ENCODE results near the gene NUS1. TPM values are rescaled to one million over a fixed set of nuclear protein-coding genes. Genes with fewer than 3 reads are reported as not detected.
"Not testable (repeated sequence)": the region's sequence is repeated elsewhere in the genome, so short reads cannot be mapped to it uniquely, and the experiment has no call there.

Gene NUS1
- total RNA-seq, 1 donor from 2014 or later, result 29.5 TPM

- H3K36me3 ChIP-seq (ENCODE audit: control insufficient read depth, insufficient read depth, low read length), result no peaks in the 10 kb centered on the region
- H3K27me3 ChIP-seq (ENCODE audit: control insufficient read depth, insufficient read depth, low read length), result no peaks in the 10 kb centered on the region
- FAIRE-seq (no peak), DNase-seq (ENCODE audit: low read depth) (no peak)
- H3K4me3 ChIP-seq (ENCODE audit: low read depth, low read length), result no peak overlapping the region
- TF ChIP-seq CTCF (IDR thresholded peaks at IDR 0.05; ENCODE audit: insufficient read depth, low read length, severe bottlenecking), result no peak
These were observed 53.4 kb downstream of the NUS1 start for GRCh38 chr6:117728626-117729025.

GRCh38 chr6:117729613-117730012 is 54.3 kb downstream of the NUS1 start:
- H3K27me3 ChIP-seq (ENCODE audit: control insufficient read depth, insufficient read depth, low read length), result no peaks in the 10 kb centered on the region
- FAIRE-seq, result no peak
- no peaks in the 10 kb centered on the region for H3K36me3 ChIP-seq (ENCODE audit: control insufficient read depth, insufficient read depth, low read length)
- no peak for TF ChIP-seq CTCF (IDR thresholded peaks at IDR 0.05; ENCODE audit: insufficient read depth, low read length, severe bottlenecking)
- H3K4me3 ChIP-seq (ENCODE audit: low read depth, low read length), result no peak overlapping the region
- no peak for DNase-seq (ENCODE audit: low read depth)

- no peak for TF ChIP-seq CTCF (IDR thresholded peaks at IDR 0.05; ENCODE audit: insufficient read depth, low read length, severe bottlenecking)
- Histone ChIP-seq H3K36me3 (ENCODE audit: control insufficient read depth, insufficient read depth, low read length) (no peaks in the 10 kb centered on the region), H3K27me3 (ENCODE audit: control insufficient read depth, insufficient read depth, low read length) (no peaks in the 10 kb centered on the region), H3K4me3 (ENCODE audit: low read depth, low read length) (no peak overlapping the region)
- DNase-seq (ENCODE audit: low read depth) (peak; percentile 15), FAIRE-seq (no peak)
These were observed 58.1 kb downstream of the NUS1 start for GRCh38 chr6:117733341-117733740.

- DNase-seq (ENCODE audit: low read depth) (no peak), FAIRE-seq (no peak)
- Histone ChIP-seq H3K4me3 (ENCODE audit: low read depth, low read length) (no peak overlapping the region), H3K27me3 (ENCODE audit: control insufficient read depth, insufficient read depth, low read length) (no peaks in the 10 kb centered on the region), H3K36me3 (ENCODE audit: control insufficient read depth, insufficient read depth, low read length) (no peaks in the 10 kb centered on the region)
- no peak for TF ChIP-seq CTCF (IDR thresholded peaks at IDR 0.05; ENCODE audit: insufficient read depth, low read length, severe bottlenecking)
These were observed 64.6 kb downstream of the NUS1 start for GRCh38 chr6:117739869-117740268.

- H3K27me3 ChIP-seq (ENCODE audit: control insufficient read depth, insufficient read depth, low read length), result no peaks in the 10 kb centered on the region
- H3K36me3 ChIP-seq (ENCODE audit: control insufficient read depth, insufficient read depth, low read length), result no peaks in the 10 kb centered on the region
- H3K4me3 ChIP-seq (ENCODE audit: low read depth, low read length), result no peak overlapping the region
- TF ChIP-seq CTCF (IDR thresholded peaks at IDR 0.05; ENCODE audit: insufficient read depth, low read length, severe bottlenecking), result no peak
- no peak for FAIRE-seq
- no peak for DNase-seq (ENCODE audit: low read depth)
These were observed 65.3 kb downstream of the NUS1 start for GRCh38 chr6:117740605-117741004.

GRCh38 chr6:117750675-117751074 is 75.4 kb downstream of the NUS1 start:
- DNase-seq (ENCODE audit: low read depth); H3K4me3 ChIP-seq (ENCODE audit: low read depth, low read length); FAIRE-seq; H3K36me3 ChIP-seq (ENCODE audit: control insufficient read depth, insufficient read depth, low read length); H3K27me3 ChIP-seq (ENCODE audit: control insufficient read depth, insufficient read depth, low read length): not testable (repeated sequence)

Other genes with a start within 250 kb of the NUS1 start
- gene ROS1, start 249.5 kb upstream of the NUS1 start, total RNA-seq, result 0.26 and 0.38 TPM in 2 replicates
- 39.7 and 64.8 TPM in 2 replicates for gene DCBLD1, start 192.8 kb upstream of the NUS1 start, total RNA-seq
- 41.1 and 49.0 TPM in 2 replicates for gene GOPC, start 73.0 kb upstream of the NUS1 start, total RNA-seq
- not detected in 2 replicates for gene SLC35F1, start 231.8 kb downstream of the NUS1 start, total RNA-seq

Data from bronchial epithelial cell (primary cell).